Astrocyte of the hippocampus (primary cell): ENCODE results near the gene MIP.
"Not testable (repeated sequence)": the region's sequence is repeated elsewhere in the genome, so short reads cannot be mapped to it uniquely, and the experiment has no call there.

Experiments
- DNase-seq: peaks from one replicate; pipeline ENCODE4 v3.0.0; 2011; ENCODE audit warnings: low read depth, low spot score

The MIP gene

GRCh38 chr12:56454557-56454956, at the start of gene MIP:
TSS of gene MIP (minus strand) at chr12:56454657. CDS start at chr12:56454613, 44 bp downstream.
- DNase-seq = no peak

- not testable (repeated sequence) for DNase-seq
Observed at GRCh38 chr12:56499879-56500278, 45.4 kb upstream of the MIP start.

- not testable (repeated sequence) for DNase-seq
Observed at GRCh38 chr12:56499452-56499851, 45.0 kb upstream of the MIP start.

DNA sequence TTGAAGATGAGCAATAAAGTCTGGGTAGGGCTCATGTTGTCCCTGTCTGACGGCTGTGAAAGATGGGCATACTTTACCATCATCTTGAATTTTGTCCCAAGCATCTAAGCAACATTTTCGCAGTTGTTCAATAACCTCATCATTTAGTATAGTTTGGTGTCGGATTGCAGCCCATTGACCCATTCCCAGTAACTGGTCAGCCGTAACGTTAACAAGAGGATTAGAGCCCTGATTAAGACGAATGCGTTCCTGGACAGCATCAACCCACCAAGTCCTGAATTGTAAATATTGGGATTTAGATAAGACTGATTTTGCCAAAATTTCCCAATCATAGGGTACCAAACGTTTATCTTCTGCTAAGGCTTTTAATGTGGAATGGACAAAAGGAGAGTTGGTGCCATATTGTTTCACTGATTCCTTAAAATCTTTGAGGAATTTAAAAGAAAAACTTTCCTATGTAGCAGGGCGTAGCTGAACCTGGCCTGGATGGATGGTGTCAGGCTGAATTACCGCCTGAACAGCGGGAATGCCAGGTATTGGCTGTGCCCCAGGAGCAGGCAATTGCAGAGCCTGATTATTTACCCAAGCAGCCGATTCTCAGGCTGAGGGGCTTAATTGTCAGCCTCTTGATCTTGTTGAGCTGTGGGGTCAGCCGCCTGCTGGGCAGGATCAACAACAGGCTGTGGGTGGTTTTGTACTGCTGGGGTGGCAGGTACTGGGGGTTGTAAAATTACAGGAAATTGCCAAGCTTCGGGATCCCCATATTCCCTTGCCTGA, 43.9 kb upstream of the MIP start:
- not testable (repeated sequence) for DNase-seq

GRCh38 chr12:56496704-56497103, 42.2 kb upstream of the MIP start:
- DNase-seq = peak; percentile 29

- not testable (repeated sequence) for DNase-seq
Observed at GRCh38 chr12:56494481-56494880, 40.0 kb upstream of the MIP start.

- not testable (repeated sequence) for DNase-seq
Observed at GRCh38 chr12:56494106-56494415, 39.6 kb upstream of the MIP start.

- DNase-seq = not testable (repeated sequence)
Observed at GRCh38 chr12:56493409-56494105, 39.1 kb upstream of the MIP start.

DNA sequence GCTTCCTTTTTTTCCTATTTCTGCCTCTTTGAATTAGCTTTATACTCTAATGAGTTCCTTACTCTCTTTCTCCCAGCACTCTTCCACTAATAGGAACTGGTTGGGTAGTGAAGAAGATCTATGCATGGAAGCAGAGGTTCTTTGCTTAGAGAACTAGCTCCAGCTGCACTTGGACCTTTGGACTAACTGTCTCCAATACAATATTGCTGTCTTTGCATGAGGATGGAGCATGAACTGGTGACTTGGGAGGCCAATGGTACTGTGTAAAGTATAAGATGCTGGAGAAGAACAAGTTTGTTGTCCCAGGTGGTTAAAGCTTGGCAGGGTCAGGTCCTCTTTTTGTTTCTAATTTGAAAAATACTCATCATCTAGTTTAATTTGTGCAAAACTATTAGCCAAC, 35.9 kb upstream of the MIP start:
- no peak for DNase-seq

DNA sequence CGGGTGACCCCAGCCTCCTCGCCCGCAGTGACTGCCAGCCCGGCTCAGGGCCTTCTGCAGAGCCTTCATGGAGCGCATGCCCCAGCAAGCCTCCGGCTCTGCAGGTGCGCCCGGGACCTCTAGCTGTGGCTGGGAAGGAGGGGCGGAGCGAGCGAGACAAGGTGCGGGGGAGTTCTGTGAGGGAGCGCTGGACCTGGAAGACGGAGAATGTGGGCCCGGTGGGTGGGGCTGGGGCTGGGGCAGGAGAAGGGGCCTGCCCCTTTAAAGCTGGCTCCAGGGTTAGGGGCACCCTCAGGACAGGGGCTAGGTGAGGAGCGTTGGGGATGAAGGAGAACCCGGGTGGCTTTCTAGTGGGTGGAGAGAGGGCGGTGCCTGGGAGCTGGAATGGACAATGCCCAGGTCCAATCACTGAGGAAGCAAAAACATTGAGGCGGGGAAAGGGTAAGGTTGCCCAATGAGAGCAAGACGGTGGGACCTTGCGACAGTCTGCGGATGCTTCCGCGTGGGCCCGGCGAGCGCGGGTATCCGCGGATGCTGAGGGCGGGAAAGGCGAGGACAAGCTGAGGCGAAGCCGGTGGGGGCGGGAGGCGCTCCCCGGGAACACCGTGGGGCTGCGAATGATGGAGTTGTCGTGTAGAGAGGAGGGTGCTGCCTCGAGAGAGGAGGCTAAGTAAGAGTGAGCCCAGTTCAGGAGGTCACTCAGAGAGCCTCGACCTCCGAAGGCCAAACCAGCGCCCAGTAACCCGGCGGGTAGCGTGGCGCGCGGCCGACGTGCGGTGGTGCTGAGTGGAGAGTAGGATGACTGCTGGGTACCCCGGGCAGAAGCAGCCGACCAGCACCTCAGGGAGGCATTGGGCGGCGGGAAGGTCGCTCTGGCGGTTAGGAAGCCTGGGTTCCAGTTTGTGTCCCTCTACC, 33.8 kb upstream of the MIP start, which contains the start of gene GLS2:
GLS2 (minus strand) TSS at position 121 of the 915 bp plus-strand sequence; CDS start at position 78, 43 bp downstream.
- peak; percentile 89 for DNase-seq

DNA sequence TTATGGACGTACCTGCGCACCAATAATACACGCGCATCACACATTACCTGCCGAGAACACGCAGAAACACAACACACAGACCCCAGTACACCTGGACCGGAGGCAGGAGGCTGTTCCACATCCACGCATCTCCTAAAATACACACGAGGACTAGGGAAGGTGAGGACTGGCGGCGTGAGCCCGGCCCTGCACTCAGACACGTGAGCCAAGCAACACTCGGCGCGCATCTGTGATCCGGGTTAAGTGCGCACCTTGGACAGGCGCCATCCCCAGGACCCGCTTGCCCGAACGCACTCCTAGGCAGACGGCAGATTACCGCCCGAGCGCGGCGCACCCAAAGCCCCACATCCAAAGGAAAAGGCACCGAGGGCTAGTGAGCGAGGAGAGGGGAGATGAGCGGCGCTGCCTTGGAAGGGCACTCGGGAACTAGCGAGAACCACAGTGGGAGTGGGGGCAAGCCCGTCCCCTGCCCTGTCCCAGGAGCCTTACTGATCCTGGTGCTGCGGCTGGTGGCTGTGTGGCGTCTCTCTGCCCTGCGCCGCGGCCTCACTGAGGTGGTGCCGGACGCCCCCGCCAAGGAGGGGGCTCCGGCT, 33.1 kb upstream of the MIP start:
- DNase-seq = peak; percentile 49

DNA sequence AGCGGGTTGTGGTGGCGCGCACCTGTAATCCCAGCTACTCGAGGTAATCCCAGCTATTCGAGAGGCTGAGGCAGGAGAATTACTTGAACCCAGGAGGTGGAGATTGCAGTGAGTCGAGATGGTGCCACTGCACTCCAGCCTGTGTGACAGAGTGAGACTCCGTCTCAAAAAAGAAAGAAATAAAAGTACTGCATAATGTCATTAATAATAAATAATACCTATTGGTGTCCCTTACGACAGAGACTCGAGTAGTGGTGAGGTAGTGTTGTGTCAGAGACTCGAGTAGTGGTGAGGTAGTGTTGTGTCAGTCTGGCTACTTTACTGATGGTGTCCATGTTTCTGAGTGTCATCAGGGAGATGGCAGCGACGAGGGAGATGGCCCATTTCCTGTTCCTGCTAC, 32.2 kb upstream of the MIP start:
- no peak for DNase-seq

GRCh38 chr12:56484566-56484965, 30.1 kb upstream of the MIP start:
- DNase-seq = no peak

DNA sequence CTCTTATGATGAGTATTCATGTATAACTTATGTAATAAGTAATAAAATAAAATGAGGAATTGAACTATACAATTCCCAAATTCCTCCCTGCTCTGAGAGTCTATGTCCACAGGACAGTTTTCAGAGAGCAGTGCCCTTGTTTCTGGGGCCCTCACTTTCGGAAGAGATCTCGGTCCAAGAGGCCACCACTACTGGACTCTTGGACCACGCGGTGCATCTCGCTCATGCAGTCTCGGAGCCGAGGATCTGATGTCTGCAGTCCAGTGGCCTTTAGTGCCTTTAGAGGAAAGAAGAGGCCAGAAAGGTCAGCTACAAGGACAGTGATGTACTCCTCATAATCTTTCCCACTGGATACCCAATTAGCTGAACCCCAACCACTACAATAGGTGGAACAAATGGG, 25.2 kb upstream of the MIP start:
- no peak for DNase-seq

DNA sequence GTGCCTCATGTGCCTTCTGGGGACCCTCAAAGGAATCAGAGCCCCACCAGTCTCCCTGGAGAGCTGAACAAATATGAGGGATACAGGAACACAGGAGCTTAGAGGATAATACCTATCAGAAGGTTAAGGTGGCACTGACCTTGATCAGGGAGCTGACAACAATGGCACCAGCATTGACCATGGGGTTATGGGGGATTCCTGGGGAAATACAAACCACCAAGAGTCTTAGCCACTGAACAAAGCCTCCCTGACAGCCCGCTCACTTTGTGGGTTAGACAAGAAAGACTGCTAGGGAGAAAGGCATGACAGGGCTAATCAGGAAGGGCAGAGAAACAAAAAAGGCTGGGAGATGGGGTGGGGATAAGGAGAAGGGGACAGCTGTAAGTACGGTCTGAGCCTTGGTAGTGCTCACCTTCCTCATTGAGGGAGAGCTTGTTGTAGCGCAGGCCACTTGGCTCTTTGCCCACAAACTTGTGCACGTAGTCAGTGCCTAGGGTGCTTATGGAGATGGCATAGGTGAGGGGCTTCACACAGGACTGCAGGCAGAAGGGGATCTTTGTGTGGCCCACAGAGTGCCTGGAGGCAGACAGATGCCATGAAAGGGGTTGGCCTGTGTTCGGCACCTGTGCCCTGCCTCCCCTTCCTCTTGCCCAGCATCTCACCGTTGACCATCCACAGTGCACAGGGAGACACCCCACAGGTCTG, 23.2 kb upstream of the MIP start:
- DNase-seq = no peak

GRCh38 chr12:56476972-56477432, 22.5 kb upstream of the MIP start:
- DNase-seq = no peak

DNA sequence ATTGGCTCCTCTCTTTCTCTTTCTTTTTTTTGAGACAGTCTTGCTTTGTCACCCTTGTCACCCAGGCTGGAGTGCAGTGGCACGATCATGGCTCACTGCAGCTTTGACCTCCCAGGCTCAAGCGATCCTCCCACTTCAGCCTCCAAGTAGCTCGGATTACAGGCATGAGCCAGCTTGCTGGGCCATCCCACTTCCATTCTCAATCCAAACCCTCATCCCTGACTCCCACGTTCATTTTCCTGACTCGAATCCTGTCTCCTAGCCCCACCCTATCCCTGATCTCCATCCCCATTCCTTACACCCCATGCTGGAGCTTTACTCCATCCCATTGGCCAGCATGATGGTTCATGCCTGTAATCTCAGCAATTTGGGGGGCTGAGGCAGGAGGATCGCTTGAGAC, 21.7 kb upstream of the MIP start:
- no peak for DNase-seq

- DNase-seq = no peak
Observed at GRCh38 chr12:56474389-56474788, 19.9 kb upstream of the MIP start.

DNA sequence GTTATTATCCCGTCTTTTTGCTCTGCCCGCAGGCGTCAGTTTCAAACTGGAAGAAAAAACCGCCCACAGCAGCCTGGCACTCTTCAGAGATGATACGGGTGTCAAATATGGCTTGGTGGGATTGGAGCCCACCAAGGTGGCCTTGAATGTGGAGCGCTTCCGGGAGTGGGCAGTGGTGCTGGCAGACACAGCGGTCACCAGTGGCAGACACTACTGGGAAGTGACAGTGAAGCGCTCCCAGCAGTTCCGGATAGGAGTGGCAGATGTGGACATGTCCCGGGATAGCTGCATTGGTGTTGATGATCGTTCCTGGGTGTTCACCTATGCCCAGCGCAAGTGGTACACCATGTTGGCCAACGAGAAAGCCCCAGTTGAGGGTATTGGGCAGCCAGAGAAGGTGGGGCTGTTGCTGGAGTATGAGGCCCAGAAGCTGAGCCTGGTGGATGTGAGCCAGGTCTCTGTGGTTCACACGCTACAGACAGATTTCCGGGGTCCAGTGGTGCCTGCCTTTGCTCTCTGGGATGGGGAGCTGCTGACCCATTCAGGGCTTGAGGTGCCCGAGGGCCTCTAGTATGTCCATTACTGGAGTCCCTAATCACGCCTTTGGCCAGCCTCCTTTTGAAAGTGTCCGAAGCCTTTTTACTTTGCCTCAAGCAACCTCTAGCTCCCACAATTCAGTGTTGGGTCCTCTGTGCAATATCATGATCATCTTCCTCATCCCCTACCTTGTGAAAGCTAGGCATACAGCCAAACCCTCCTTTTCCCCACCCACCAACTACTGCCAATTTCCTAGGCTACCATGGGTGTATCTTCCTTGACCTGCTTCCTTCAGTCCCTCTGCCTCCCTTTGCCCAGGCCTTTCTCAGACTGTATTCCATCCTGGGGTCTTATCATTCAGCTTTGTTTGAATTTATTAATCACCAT, 14.8 kb upstream of the MIP start:
- DNase-seq = no peak
